Lower lobe of right lung (tissue), 2 donors: ENCODE measurements around the gene KIAA0753. TPM values are rescaled to one million over a fixed set of nuclear protein-coding genes. Genes with fewer than 3 reads are reported as not detected.

Experiments used
- ATAC-seq, 2 donors: fragments of 200-7000 bp; cut with Tn5 transposase; one replicate each; pipeline ENCODE4 v1.9.1; 2020 to 2022; ENCODE audit warnings: mild to moderate bottlenecking in 2 of 2, moderate library complexity in 2 of 2
- DNase-seq: peaks from one replicate; pipeline ENCODE4 v3.0.0-alpha.2; 2020
- H3K27ac ChIP-seq: fragments of 200-600 bp; one replicate; pipeline ENCODE4 v1.8.0; 2022
- H3K27me3 ChIP-seq: fragments of 200-600 bp; one replicate; pipeline ENCODE4 v1.8.0; 2022; ENCODE audit warnings: low read depth
- H3K36me3 ChIP-seq: fragments of 200-600 bp; one replicate; pipeline ENCODE4 v1.8.0; 2022; ENCODE audit warnings: mild to moderate bottlenecking
- H3K4me1 ChIP-seq: fragments of 200-600 bp; one replicate; pipeline ENCODE4 v1.8.0; 2022
- H3K4me3 ChIP-seq: fragments of 200-600 bp; one replicate; pipeline ENCODE4 v1.8.0; 2022; ENCODE audit warnings: mild to moderate bottlenecking
- H3K9me3 ChIP-seq: fragments of 200-600 bp; one replicate; pipeline ENCODE4 v1.8.0; 2022
- intact Hi-C: fragments of 100-400 bp; cut with DNase I; formaldehyde crosslinking; loops from one replicate; pipeline ENCODE4 v1.11.0; 2022
- total RNA-seq: library from RNA; stranded (reverse); fragmentation: NEBNext Ultra II Directional; extraction: Animal tissue kit (Norgen Biotek cat#: 25700); gene quantifications from one replicate; pipeline ENCODE4 v1.2.1, GENCODE V29; 2021
- TF ChIP-seq, protein P1 (sequence below): fragments of 200-600 bp; IDR thresholded peaks from one replicate; pipeline ENCODE4 v1.8.0; 2022; ENCODE audit warnings: antibody characterized with exemption, mild to moderate bottlenecking
- donor health status: DM: no; HTN: yes; CAD: no; lungs with severe emphysema.

The KIAA0753 gene
- total RNA-seq, 1 donor from 2014 or later, result 20.0 TPM

DNA sequence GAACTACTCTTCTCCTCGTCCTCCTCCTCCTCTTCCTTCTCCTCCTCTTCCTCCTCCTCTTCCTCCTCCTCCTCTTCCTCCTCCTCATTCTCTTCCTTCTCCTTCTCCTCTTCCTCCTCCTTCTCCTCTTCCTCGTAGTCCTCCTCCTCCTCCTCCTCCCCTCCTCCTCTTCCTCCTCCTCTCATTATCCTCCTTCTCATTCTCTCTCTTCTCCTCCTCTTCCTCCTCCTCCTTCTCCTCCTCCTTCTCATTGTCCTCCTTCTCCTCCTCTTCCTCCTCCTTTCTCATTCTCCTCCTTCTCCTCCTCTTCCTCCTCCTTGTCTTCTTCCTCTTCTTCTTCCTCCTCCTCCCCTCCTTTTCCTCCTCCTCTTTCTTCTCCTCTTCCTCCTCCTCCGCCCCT, 80.0 kb downstream of the KIAA0753 start:
- DNase-seq (no peak), ATAC-seq (no peak)
- TF ChIP-seq, protein P1, sequence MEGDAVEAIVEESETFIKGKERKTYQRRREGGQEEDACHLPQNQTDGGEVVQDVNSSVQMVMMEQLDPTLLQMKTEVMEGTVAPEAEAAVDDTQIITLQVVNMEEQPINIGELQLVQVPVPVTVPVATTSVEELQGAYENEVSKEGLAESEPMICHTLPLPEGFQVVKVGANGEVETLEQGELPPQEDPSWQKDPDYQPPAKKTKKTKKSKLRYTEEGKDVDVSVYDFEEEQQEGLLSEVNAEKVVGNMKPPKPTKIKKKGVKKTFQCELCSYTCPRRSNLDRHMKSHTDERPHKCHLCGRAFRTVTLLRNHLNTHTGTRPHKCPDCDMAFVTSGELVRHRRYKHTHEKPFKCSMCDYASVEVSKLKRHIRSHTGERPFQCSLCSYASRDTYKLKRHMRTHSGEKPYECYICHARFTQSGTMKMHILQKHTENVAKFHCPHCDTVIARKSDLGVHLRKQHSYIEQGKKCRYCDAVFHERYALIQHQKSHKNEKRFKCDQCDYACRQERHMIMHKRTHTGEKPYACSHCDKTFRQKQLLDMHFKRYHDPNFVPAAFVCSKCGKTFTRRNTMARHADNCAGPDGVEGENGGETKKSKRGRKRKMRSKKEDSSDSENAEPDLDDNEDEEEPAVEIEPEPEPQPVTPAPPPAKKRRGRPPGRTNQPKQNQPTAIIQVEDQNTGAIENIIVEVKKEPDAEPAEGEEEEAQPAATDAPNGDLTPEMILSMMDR, result no peak
- intact Hi-C loops, result no loop called here
- Histone ChIP-seq H3K4me3 (no peak overlapping the region), H3K4me1 (peaks cover 25% of the 10 kb centered on the region), H3K9me3 (no peaks in the 10 kb centered on the region), H3K27me3 (peaks cover 7% of the 10 kb centered on the region), H3K36me3 (no peaks in the 10 kb centered on the region), H3K27ac (no peak overlapping the region)

DNA sequence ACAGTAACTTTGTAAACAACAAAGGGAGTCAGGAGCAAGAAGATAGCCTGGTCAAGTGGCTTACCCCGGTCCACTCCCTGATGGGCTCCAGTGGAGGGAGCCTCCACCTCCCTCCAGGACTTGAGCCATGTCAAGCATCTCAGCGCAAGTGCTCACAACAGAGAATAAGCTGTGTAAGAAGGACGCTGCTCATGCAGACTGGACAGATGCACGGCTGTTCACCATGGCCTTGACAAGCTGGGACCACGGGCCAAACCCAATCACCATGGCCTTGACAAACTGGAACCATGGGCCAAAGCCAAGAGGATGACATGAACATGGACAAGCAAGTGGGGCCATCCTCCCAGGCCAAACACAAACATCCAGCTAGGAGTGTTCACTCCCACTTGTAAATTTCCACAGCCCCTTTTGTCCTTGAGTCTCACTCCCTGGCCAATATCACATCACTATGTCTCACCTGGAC, 80.7 kb downstream of the KIAA0753 start:
- H3K27ac ChIP-seq, result no peak overlapping the region
- H3K4me3 ChIP-seq, result no peak overlapping the region
- ATAC-seq (no peak), DNase-seq (peak; percentile 17)
- H3K4me1 ChIP-seq, result peaks cover 32% of the 10 kb centered on the region
- intact Hi-C loops, result no loop called here
- no peaks in the 10 kb centered on the region for H3K9me3 ChIP-seq
- TF ChIP-seq, protein P1, result no peak
- H3K36me3 ChIP-seq, result no peaks in the 10 kb centered on the region
- peaks cover 14% of the 10 kb centered on the region for H3K27me3 ChIP-seq

DNA sequence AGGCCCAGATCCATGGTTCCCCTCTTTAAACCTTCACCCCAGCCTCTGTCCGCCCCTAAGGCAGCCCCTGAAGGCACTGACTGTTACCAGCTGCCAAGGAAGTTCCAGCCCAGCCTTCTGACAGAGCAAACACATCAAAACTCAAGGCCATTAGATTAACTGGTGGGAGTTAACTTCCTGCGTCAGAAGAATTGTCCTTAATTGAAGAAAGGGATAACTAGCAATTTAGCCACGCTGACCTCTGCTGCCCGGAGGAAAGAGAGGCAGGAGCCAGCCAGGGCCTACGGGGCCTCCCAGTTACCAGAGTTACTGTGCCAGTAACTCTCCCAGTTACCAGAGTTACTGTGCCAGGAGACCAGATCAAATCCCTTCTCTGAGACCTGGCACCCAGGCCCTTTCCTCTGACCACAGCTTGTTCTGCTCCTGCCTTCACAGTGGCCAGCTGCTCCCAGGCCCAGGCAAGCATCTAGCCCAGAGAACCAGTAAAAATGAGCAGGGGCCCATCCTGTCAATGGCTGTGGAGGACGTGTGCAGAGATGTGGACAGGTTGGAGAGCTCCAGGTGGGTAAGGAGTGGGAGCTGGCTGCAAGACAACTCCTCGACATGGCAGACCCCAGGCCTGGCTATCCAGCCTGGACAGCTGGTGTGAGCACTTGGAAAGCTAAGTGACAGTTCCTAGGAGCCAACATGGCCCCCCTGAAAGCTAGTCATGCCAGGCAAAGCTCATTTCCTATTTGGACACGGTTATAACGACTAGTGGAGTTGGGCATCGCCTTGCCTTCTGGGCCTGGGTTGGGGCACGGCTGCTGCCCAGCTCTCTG, 81.4 kb downstream of the KIAA0753 start:
- H3K27ac ChIP-seq, result no peak overlapping the region
- peak; percentile 35 for DNase-seq
- TF ChIP-seq, protein P1, result no peak
- intact Hi-C loops, result no loop called here
- H3K27me3 ChIP-seq, result peaks cover 20% of the 10 kb centered on the region
- H3K36me3 ChIP-seq, result no peaks in the 10 kb centered on the region
- no peak overlapping the region for H3K4me3 ChIP-seq
- no peaks in the 10 kb centered on the region for H3K9me3 ChIP-seq
- no peak for ATAC-seq
- H3K4me1 ChIP-seq, result peaks cover 36% of the 10 kb centered on the region

DNA sequence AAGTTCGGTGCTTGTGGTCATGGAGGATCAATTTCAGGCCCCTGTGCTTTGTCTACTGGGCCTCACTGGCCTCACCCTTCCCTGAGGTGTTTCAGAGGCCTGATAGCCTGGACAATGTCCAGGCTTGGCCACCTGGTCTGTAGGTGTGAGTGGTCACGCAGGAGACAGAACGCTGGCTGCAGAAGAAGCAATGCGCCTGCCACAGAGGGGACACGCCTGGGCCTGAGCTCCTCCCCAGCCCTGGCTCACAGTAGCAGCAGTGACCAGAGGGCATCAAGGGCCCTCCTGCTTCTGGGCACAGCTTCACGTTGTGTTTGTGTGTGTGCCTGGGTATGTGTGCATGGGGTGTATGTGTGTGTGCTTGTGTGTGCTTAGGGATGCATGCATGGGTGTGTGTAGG, 82.2 kb downstream of the KIAA0753 start:
- no peaks in the 10 kb centered on the region for H3K36me3 ChIP-seq
- intact Hi-C loops, result no loop called here
- H3K4me1 ChIP-seq, result peaks cover 36% of the 10 kb centered on the region
- DNase-seq (no peak), ATAC-seq (no peak)
- H3K4me3 ChIP-seq, result no peak overlapping the region
- no peak overlapping the region for H3K27ac ChIP-seq
- no peaks in the 10 kb centered on the region for H3K9me3 ChIP-seq
- TF ChIP-seq, protein P1, result no peak
- peaks cover 20% of the 10 kb centered on the region for H3K27me3 ChIP-seq

DNA sequence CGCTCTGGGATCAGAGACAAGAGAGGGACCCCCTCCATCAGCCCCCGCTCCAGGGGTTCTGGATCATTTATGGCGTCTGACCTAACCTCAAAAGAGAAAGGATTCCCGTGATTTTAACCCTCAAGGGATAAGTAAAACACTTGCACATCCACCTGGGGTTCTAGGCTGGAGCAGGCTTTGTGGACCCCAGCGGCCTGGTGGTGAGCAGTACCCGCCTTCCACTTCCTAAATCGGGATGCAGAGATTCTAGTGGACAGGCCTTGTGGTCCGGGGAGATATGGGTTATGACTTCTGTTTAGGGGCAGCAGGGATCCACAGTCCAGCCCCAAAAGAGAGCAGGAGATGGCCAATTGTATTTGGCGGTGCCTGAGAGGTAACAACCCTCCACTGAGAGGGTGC, 83.5 kb downstream of the KIAA0753 start:
- H3K27ac ChIP-seq, result peak overlapping the region; percentile 68
- H3K4me1 ChIP-seq, result peaks cover 41% of the 10 kb centered on the region
- TF ChIP-seq, protein P1, result no peak
- intact Hi-C loops, result no loop called here
- DNase-seq, result no peak
- no peaks in the 10 kb centered on the region for H3K9me3 ChIP-seq
- no peaks in the 10 kb centered on the region for H3K36me3 ChIP-seq
- no peak for ATAC-seq
- H3K27me3 ChIP-seq, result peaks cover 20% of the 10 kb centered on the region
- peak overlapping the region; percentile 48 for H3K4me3 ChIP-seq
